ENCODE results near the gene CYYR1. TPM values are rescaled to one million over a fixed set of nuclear protein-coding genes. Genes with fewer than 3 reads are reported as not detected.
A peak's percentile ranks its signal among the peaks of the same experiment; 100 is the strongest.

The CYYR1 gene
- total RNA-seq, 1 donor, result not detected

- TF ChIP-seq CTCF (IDR thresholded peaks at IDR 0.05; ENCODE audit: extremely low read depth, low read depth, low read length), result no peak
- H3K79me2 ChIP-seq (ENCODE audit: insufficient read depth, low read length), result no peaks in the 10 kb centered on the region
- H3K36me3 ChIP-seq (ENCODE audit: insufficient read depth, low read length), result no peaks in the 10 kb centered on the region
- H3K4me1 ChIP-seq (ENCODE audit: insufficient read depth, low read length), result no peaks in the 10 kb centered on the region
- no peak for DNase-seq (ENCODE audit: insufficient read length, low spot score, missing footprints)
- H3K4me3 ChIP-seq (ENCODE audit: insufficient read depth, low read length), result no peak overlapping the region
- no peak overlapping the region for H3K4me2 ChIP-seq (ENCODE audit: insufficient read depth, low read length)
- H4K20me1 ChIP-seq (ENCODE audit: insufficient read depth, low read length), result no peaks in the 10 kb centered on the region
- H2AFZ ChIP-seq (ENCODE audit: low read length), result no peak overlapping the region
- no peak overlapping the region for H3K27ac ChIP-seq (ENCODE audit: low read depth, low read length)
- no peaks in the 10 kb centered on the region for H3K27me3 ChIP-seq (ENCODE audit: insufficient read depth, low read length)
- no peaks in the 10 kb centered on the region for H3K9me3 ChIP-seq (ENCODE audit: low read depth, low read length)
Observed at GRCh38 chr21:26550326-26550725, 22.8 kb downstream of the CYYR1 start.

- Histone ChIP-seq H3K36me3 (ENCODE audit: insufficient read depth, low read length) (no peaks in the 10 kb centered on the region), H3K4me2 (ENCODE audit: insufficient read depth, low read length) (no peak overlapping the region), H3K27ac (ENCODE audit: low read depth, low read length) (no peak overlapping the region), H4K20me1 (ENCODE audit: insufficient read depth, low read length) (no peaks in the 10 kb centered on the region), H3K4me1 (ENCODE audit: insufficient read depth, low read length) (no peaks in the 10 kb centered on the region), H3K4me3 (ENCODE audit: insufficient read depth, low read length) (no peak overlapping the region), H3K27me3 (ENCODE audit: insufficient read depth, low read length) (no peaks in the 10 kb centered on the region), H3K79me2 (ENCODE audit: insufficient read depth, low read length) (no peaks in the 10 kb centered on the region), H3K9me3 (ENCODE audit: low read depth, low read length) (no peaks in the 10 kb centered on the region), H2AFZ (ENCODE audit: low read length) (no peak overlapping the region)
- DNase-seq (ENCODE audit: insufficient read length, low spot score, missing footprints), result no peak
- no peak for TF ChIP-seq CTCF (IDR thresholded peaks at IDR 0.05; ENCODE audit: extremely low read depth, low read depth, low read length)
Observed at GRCh38 chr21:26546446-26547097, 26.5 kb downstream of the CYYR1 start.

GRCh38 chr21:26544201-26544775 is 28.8 kb downstream of the CYYR1 start:
- no peaks in the 10 kb centered on the region for H4K20me1 ChIP-seq (ENCODE audit: insufficient read depth, low read length)
- no peak overlapping the region for H2AFZ ChIP-seq (ENCODE audit: low read length)
- no peaks in the 10 kb centered on the region for H3K79me2 ChIP-seq (ENCODE audit: insufficient read depth, low read length)
- H3K9me3 ChIP-seq (ENCODE audit: low read depth, low read length), result no peaks in the 10 kb centered on the region
- no peak overlapping the region for H3K4me2 ChIP-seq (ENCODE audit: insufficient read depth, low read length)
- no peak overlapping the region for H3K4me3 ChIP-seq (ENCODE audit: insufficient read depth, low read length)
- no peak for TF ChIP-seq CTCF (IDR thresholded peaks at IDR 0.05; ENCODE audit: extremely low read depth, low read depth, low read length)
- H3K27me3 ChIP-seq (ENCODE audit: insufficient read depth, low read length), result no peaks in the 10 kb centered on the region
- no peak overlapping the region for H3K27ac ChIP-seq (ENCODE audit: low read depth, low read length)
- peak; percentile 18 for DNase-seq (ENCODE audit: insufficient read length, low spot score, missing footprints)
- no peaks in the 10 kb centered on the region for H3K4me1 ChIP-seq (ENCODE audit: insufficient read depth, low read length)
- no peaks in the 10 kb centered on the region for H3K36me3 ChIP-seq (ENCODE audit: insufficient read depth, low read length)

- Histone ChIP-seq H3K9me3 (ENCODE audit: low read depth, low read length) (peaks cover 2% of the 10 kb centered on the region), H3K4me3 (ENCODE audit: insufficient read depth, low read length) (no peak overlapping the region), H3K4me1 (ENCODE audit: insufficient read depth, low read length) (no peaks in the 10 kb centered on the region), H4K20me1 (ENCODE audit: insufficient read depth, low read length) (no peaks in the 10 kb centered on the region), H3K27me3 (ENCODE audit: insufficient read depth, low read length) (no peaks in the 10 kb centered on the region), H2AFZ (ENCODE audit: low read length) (no peak overlapping the region), H3K4me2 (ENCODE audit: insufficient read depth, low read length) (no peak overlapping the region), H3K79me2 (ENCODE audit: insufficient read depth, low read length) (no peaks in the 10 kb centered on the region), H3K36me3 (ENCODE audit: insufficient read depth, low read length) (no peaks in the 10 kb centered on the region), H3K27ac (ENCODE audit: low read depth, low read length) (no peak overlapping the region)
- no peak for DNase-seq (ENCODE audit: insufficient read length, low spot score, missing footprints)
- no peak for TF ChIP-seq CTCF (IDR thresholded peaks at IDR 0.05; ENCODE audit: extremely low read depth, low read depth, low read length)
Observed at GRCh38 chr21:26540651-26541050, 32.4 kb downstream of the CYYR1 start.
